Effector CD4-positive, alpha-beta T cell (primary cell): ENCODE data around the gene TRUB1.

Source experiments
- DNase-seq: peaks from one replicate; pipeline ENCODE4 v3.0.0-alpha.2; 2020

Gene TRUB1

GRCh38 chr10:114987995-114988394, 50.0 kb downstream of the TRUB1 start:
- no peak for DNase-seq

GRCh38 chr10:114990586-114990985, 52.6 kb downstream of the TRUB1 start:
- no peak for DNase-seq

GRCh38 chr10:114990991-114991390, 53.0 kb downstream of the TRUB1 start:
- no peak for DNase-seq

GRCh38 chr10:114992189-114992775, 54.3 kb downstream of the TRUB1 start:
- no peak for DNase-seq

- DNase-seq, result no peak
Observed at GRCh38 chr10:114995468-114996247, 57.7 kb downstream of the TRUB1 start.

- no peak for DNase-seq
Observed at GRCh38 chr10:114996542-114996941, 58.5 kb downstream of the TRUB1 start.

GRCh38 chr10:114998993-114999392, 61.0 kb downstream of the TRUB1 start:
- no peak for DNase-seq

- DNase-seq, result no peak
Observed at GRCh38 chr10:115001506-115002381, 63.7 kb downstream of the TRUB1 start.

GRCh38 chr10:115003396-115003795, 65.4 kb downstream of the TRUB1 start:
- DNase-seq, result no peak

GRCh38 chr10:115004236-115004862, 66.4 kb downstream of the TRUB1 start:
- DNase-seq, result no peak

- DNase-seq, result no peak
Observed at GRCh38 chr10:115005771-115006170, 67.8 kb downstream of the TRUB1 start.

- no peak for DNase-seq
Observed at GRCh38 chr10:115018185-115018931, 80.4 kb downstream of the TRUB1 start.

GRCh38 chr10:115020449-115020848, 82.5 kb downstream of the TRUB1 start:
- DNase-seq, result no peak

GRCh38 chr10:115022733-115023132, 84.7 kb downstream of the TRUB1 start:
- no peak for DNase-seq

- no peak for DNase-seq
Observed at GRCh38 chr10:115023715-115024114, 85.7 kb downstream of the TRUB1 start.

- no peak for DNase-seq
Observed at GRCh38 chr10:115024371-115024770, 86.4 kb downstream of the TRUB1 start.

GRCh38 chr10:115026056-115026745, 88.2 kb downstream of the TRUB1 start:
- DNase-seq, result no peak

GRCh38 chr10:115026746-115027140, 88.7 kb downstream of the TRUB1 start:
- no peak for DNase-seq
